Keratinocyte (primary cell): ENCODE measurements around the gene PDZD7.

Source experiments
- EZH2 ChIP-seq: IDR thresholded peaks from one replicate; pipeline ENCODE4 v1.6.1; 2012; ENCODE audit warnings: inconsistent platforms, mild to moderate bottlenecking, low read length, moderate library complexity
- TF ChIP-seq, protein P1 (sequence below), 3 experiments: IDR thresholded peaks in 1 of 3; conservative IDR thresholded peaks in 1 of 3; optimal IDR thresholded peaks in 1 of 3; 2 replicates in 2 of 3; 3 replicates in 1 of 3; pipeline versions ENCODE3 to v1.5.1; 2011; ENCODE audit warnings: low read length in 3 of 3, mild to moderate bottlenecking in 3 of 3, moderate library complexity in 2 of 3, control low read depth in 1 of 3, inconsistent platforms in 1 of 3; ENCODE audit not compliant: insufficient read depth in 2 of 3; ENCODE audit errors: extremely low read depth in 1 of 3

DNA sequence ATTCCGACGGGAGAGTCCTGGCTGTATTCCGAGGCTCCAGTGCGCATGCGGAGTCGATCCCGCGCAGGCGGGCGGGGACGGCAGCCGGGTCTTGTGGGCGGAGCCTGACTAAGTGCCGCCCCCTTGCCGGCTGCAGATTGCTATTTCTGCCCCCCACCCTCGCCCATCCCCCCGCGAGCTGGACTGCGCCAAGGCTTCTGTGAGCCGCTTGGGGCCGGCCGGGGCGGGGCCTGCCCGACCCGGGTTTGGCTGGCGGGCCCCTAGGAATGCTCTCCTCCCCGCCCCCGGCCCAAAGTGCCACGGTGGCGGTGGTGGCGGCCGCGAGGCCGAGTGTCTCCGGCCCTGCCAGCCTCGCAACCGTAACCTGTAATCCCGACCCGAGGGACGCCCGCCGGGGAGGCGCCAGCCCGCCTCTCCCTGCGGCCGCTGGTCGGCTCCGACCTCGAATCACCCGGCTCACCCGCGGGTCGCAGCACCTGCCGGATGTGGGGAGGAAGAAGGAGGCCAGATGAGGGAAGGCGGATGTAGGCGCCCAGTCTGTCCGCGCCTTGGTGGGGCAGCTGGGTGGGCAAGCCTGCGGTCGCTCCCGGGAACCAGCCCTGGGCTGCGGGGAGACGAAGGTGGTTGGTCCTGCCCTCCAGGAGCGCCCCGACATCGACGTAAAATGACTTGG is 30.2 kb upstream of the PDZD7 start:
- TF ChIP-seq, protein P1, sequence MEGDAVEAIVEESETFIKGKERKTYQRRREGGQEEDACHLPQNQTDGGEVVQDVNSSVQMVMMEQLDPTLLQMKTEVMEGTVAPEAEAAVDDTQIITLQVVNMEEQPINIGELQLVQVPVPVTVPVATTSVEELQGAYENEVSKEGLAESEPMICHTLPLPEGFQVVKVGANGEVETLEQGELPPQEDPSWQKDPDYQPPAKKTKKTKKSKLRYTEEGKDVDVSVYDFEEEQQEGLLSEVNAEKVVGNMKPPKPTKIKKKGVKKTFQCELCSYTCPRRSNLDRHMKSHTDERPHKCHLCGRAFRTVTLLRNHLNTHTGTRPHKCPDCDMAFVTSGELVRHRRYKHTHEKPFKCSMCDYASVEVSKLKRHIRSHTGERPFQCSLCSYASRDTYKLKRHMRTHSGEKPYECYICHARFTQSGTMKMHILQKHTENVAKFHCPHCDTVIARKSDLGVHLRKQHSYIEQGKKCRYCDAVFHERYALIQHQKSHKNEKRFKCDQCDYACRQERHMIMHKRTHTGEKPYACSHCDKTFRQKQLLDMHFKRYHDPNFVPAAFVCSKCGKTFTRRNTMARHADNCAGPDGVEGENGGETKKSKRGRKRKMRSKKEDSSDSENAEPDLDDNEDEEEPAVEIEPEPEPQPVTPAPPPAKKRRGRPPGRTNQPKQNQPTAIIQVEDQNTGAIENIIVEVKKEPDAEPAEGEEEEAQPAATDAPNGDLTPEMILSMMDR (optimal IDR thresholded peaks at IDR 0.05 in 1 of 3, IDR thresholded peaks at IDR 0.05 in 1 of 3, conservative IDR thresholded peaks at IDR 0.05 in 1 of 3; ENCODE audit: extremely low read depth in 1 of 3, insufficient read depth in 2 of 3, low read length in 3 of 3): no peak
- TF ChIP-seq EZH2: no peak
